K562 (cell line): ENCODE results near the gene ZNF575. TPM values are rescaled to one million over a fixed set of nuclear protein-coding genes. Genes with fewer than 3 reads are reported as not detected.

ENCODE experiments used
- ATF3 ChIP-seq, 2 experiments: fragments of 450-650 bp in 1 of 2; sonication (generic) in 1 of 2; formaldehyde crosslinking in 1 of 2; IDR thresholded peaks in 1 of 2; conservative IDR thresholded peaks in 1 of 2; 2 replicates each; pipeline versions ENCODE4 v1.6.1 to v1.8.1; 2016 to 2023; ENCODE audit warnings: mild to moderate bottlenecking in 2 of 2, moderate library complexity in 2 of 2, inconsistent platforms in 1 of 2, missing genetic modification reagents in 1 of 2
- CBX2 ChIP-seq: fragments of 200-600 bp; sonication (generic); IDR thresholded peaks from one replicate; pipeline ENCODE4 v1.6.1; 2012; ENCODE audit warnings: mild to moderate bottlenecking, low read length, inconsistent platforms; ENCODE audit not compliant: insufficient read depth, poor library complexity, severe bottlenecking
- E2F5 ChIP-seq: sonication (generic); formaldehyde crosslinking; IDR thresholded peaks from 2 replicates; pipeline ENCODE4 v1.8.0; 2022; ENCODE audit warnings: mild to moderate bottlenecking, missing genetic modification reagents
- HBP1 ChIP-seq: fragments of 450-650 bp; formaldehyde crosslinking; IDR thresholded peaks from 2 replicates; pipeline ENCODE4 v1.4.0; 2022; ENCODE audit warnings: missing genetic modification characterization
- HDAC1 ChIP-seq, 2 experiments: fragments of 450-650 bp; IDR thresholded peaks; 2 replicates each; pipeline ENCODE4 v1.6.1; 2016 to 2017; ENCODE audit warnings: inconsistent platforms in 1 of 2, mild to moderate bottlenecking in 1 of 2, moderate library complexity in 1 of 2
- HLTF ChIP-seq: fragments of 450-650 bp; IDR thresholded peaks from 2 replicates; pipeline ENCODE4 v1.6.1; 2016
- NBN ChIP-seq: fragments of 450-650 bp; IDR thresholded peaks from 2 replicates; pipeline ENCODE4 v1.6.1; 2016; ENCODE audit warnings: low read depth, mild to moderate bottlenecking
- NR2C2 ChIP-seq, 2 experiments: fragments of 200-800 bp in 1 of 2; sonication (Bioruptor generic) in 1 of 2; sonication (generic) in 1 of 2; formaldehyde crosslinking in 1 of 2; IDR thresholded peaks; 2 replicates each; pipeline versions ENCODE4 v1.6.1 to v1.8.0; 2016 to 2022; ENCODE audit warnings: mild to moderate bottlenecking in 1 of 2, missing compliant biosample characterization in 1 of 2, missing genetic modification characterization in 1 of 2, missing genetic modification reagents in 1 of 2
- PKNOX1 ChIP-seq: fragments of 450-650 bp; IDR thresholded peaks from 2 replicates; pipeline ENCODE4 v1.6.1; 2016
- SMAD2 ChIP-seq: fragments of 150-350 bp; IDR thresholded peaks from 2 replicates; pipeline ENCODE4 v1.6.1; 2014; ENCODE audit warnings: low read depth, mild to moderate bottlenecking, low read length
- SRSF1 ChIP-seq: fragments of 200-400 bp; formaldehyde crosslinking; IDR thresholded peaks from 2 replicates; pipeline ENCODE4 v1.6.1; 2017; ENCODE audit warnings: mild to moderate bottlenecking, low read depth, low read length, moderate library complexity
- TARDBP ChIP-seq: fragments of 450-650 bp; IDR thresholded peaks from 2 replicates; pipeline ENCODE4 v1.6.1; 2016
- ZBTB11 ChIP-seq, 3 experiments: fragments of 200-800 bp in 1 of 3; fragments of 250-450 bp in 1 of 3; fragments of 450-650 bp in 1 of 3; sonication (Bioruptor Pico) in 1 of 3; sonication (Bioruptor generic) in 1 of 3; formaldehyde crosslinking in 1 of 3; IDR thresholded peaks; 2 replicates each; pipeline versions ENCODE4 v1.6.1 to v1.8.0; 2016 to 2022; ENCODE audit warnings: mild to moderate bottlenecking in 2 of 3, missing genetic modification characterization in 2 of 3, missing compliant biosample characterization in 1 of 3, moderate library complexity in 1 of 3
- ZBTB7A ChIP-seq: IDR thresholded peaks from 2 replicates; pipeline ENCODE4 v1.6.1; 2011; ENCODE audit warnings: low read depth, mild to moderate bottlenecking, low read length, moderate library complexity, borderline replicate concordance; ENCODE audit not compliant: control insufficient read depth
- ZFX ChIP-seq: sonication (generic); formaldehyde crosslinking; IDR thresholded peaks from 2 replicates; pipeline ENCODE4 v1.8.0; 2022; ENCODE audit warnings: mild to moderate bottlenecking, missing genetic modification reagents, moderate library complexity
- ZNF12 ChIP-seq: sonication (generic); formaldehyde crosslinking; IDR thresholded peaks from 2 replicates; pipeline ENCODE4 v1.4.0; 2020; ENCODE audit warnings: mild to moderate bottlenecking, missing genetic modification reagents
- polyA plus RNA-seq, 8 experiments: library from polyadenylated mRNA; depleted of rRNA in 4 of 8; stranded (reverse) in 5 of 8; unstranded in 3 of 8; fragments of >200 nt; fragmentation: Nextera tagmentation in 2 of 8; fragmentation: Illumina TruSeq in 1 of 8; extraction: Ambion mirVana in 2 of 8; extraction: Trizol in 1 of 8; gene quantifications; 2 replicates each; pipeline versions ENCODE4 v1.2.1 to v1.2.3, GENCODE V29; 2011 to 2014; ENCODE audit warnings: inconsistent platforms in 1 of 8, missing spikeins in 1 of 8
- total RNA-seq, 7 experiments: library from RNA; depleted of rRNA in 6 of 7; stranded (reverse); fragments of >200 nt in 6 of 7; fragmentation: Illumina TruSeq in 2 of 7; extraction: Trizol in 2 of 7; gene quantifications; 2 replicates each; pipeline versions ENCODE4 v1.2.1 to v1.2.3, GENCODE V29; 2011 to 2021; ENCODE audit warnings: low replicate concordance in 1 of 7

The ZNF575 gene
- total and polyA plus RNA-seq, 9 of the 15 experiments (the other 6 are each of a cell fraction or from before 2014, with no cell fraction given): 0.20 to 0.98 (median 0.32) TPM; not detected in 6

- TF ChIP-seq ZBTB11 (CRISPR knock-in tag; IDR thresholded peaks at IDR 0.05): peak in 1 of 3 experiments; percentile 54; a peak in 2 of 6 replicates
- TF ChIP-seq HLTF: peak; percentile 66; the same call in 1 of the 2 replicates
- no peak for TF ChIP-seq NR2C2 (CRISPR knock-in tag; IDR thresholded peaks at IDR 0.05)
- TF ChIP-seq NR2C2 (tag; IDR thresholded peaks at IDR 0.05): peak; percentile 94
- TF ChIP-seq SRSF1: no peak
- TF ChIP-seq TARDBP: no peak
- peak; percentile 64 for TF ChIP-seq ZFX (CRISPR knock-in tag)
- TF ChIP-seq ATF3 (IDR thresholded peaks at IDR 0.05): no peak
- no peak for TF ChIP-seq ATF3 (CRISPR knock-in tag; conservative IDR thresholded peaks at IDR 0.05)
- TF ChIP-seq ZNF12: no peak
- peak; percentile 62; the same call in 1 of the 2 replicates for TF ChIP-seq NBN
- TF ChIP-seq E2F5: no peak
- no peak for TF ChIP-seq SMAD2
- TF ChIP-seq PKNOX1: peak; percentile 76
- TF ChIP-seq HDAC1 (IDR thresholded peaks at IDR 0.05): peak in 1 of 2 experiments; percentile 60; a peak in 2 of 4 replicates
- TF ChIP-seq CBX2: no peak
- TF ChIP-seq ZBTB7A: peak; percentile 83; the same call in 1 of the 2 replicates
- 0 out of 2 replicates have a peak, but pooled peaks have one; percentile 3 for TF ChIP-seq HBP1 (CRISPR knock-in tag)
Observed at GRCh38 chr19:43503501-43504425, 29.2 kb upstream of the ZNF575 start (continued).
